ENCODE results near the gene HDAC9. TPM values are rescaled to one million over a fixed set of nuclear protein-coding genes. Genes with fewer than 3 reads are reported as not detected.

The HDAC9 gene
- total RNA-seq, 1 experiment from 2014 or later = 7.7 TPM

GRCh38 chr7:18900236-18900635, 404.7 kb downstream of the HDAC9 start:
- Histone ChIP-seq H3K9me3 (ENCODE audit: control insufficient read depth, low read depth, low read length) (no peaks in the 10 kb centered on the region), H3K4me1 (ENCODE audit: insufficient read depth, low read length) (no peaks in the 10 kb centered on the region; the same call in 1 of the 2 replicates), H3K27me3 (ENCODE audit: insufficient read depth, low read length) (no peaks in the 10 kb centered on the region), H3K79me1 (ENCODE audit: insufficient read depth, low read depth, low read length, poor library complexity, severe bottlenecking) (no peaks in the 10 kb centered on the region), H4K5ac (ENCODE audit: insufficient read length, low read depth, low read length) (no peak overlapping the region), H2BK20ac (ENCODE audit: low read depth, low read length, poor library complexity, severe bottlenecking) (no peak overlapping the region), H4K20me1 (ENCODE audit: control insufficient read depth, insufficient read depth, insufficient read length) (no peaks in the 10 kb centered on the region), H3T11ph (ENCODE audit: low read length) (no peak overlapping the region), H2BK120ac (ENCODE audit: low read depth, low read length, poor library complexity, severe bottlenecking) (no peak overlapping the region), H2AK5ac (ENCODE audit: insufficient read length, low read length) (no peak overlapping the region), H3K23ac (ENCODE audit: insufficient read length, low read depth, low read length) (no peak overlapping the region), H3K27ac (ENCODE audit: insufficient read length, low read depth, low read length) (no peak overlapping the region), H3K4me2 (ENCODE audit: insufficient read depth, insufficient read length, low read length) (no peak overlapping the region), H3K14ac (ENCODE audit: insufficient read depth, low read length) (no peak overlapping the region), H2BK5ac (ENCODE audit: insufficient read length, low read length) (no peak overlapping the region), H3K23me2 (ENCODE audit: insufficient read length, low read depth, low read length, poor library complexity, severe bottlenecking) (no peaks in the 10 kb centered on the region), H4K8ac (replicated peaks; ENCODE audit: insufficient read length, low read depth, low read length) (no peak overlapping the region), H2BK15ac (ENCODE audit: low read depth, low read length) (no peak overlapping the region), H3K56ac (ENCODE audit: insufficient read length, low read depth, low read length) (no peak overlapping the region), H3K79me2 (ENCODE audit: insufficient read depth, low read length) (no peaks in the 10 kb centered on the region), H4K91ac (ENCODE audit: insufficient read length, low read depth, low read length) (no peak overlapping the region), H2BK12ac (ENCODE audit: insufficient read length, low read depth, low read length) (no peak overlapping the region), H3K18ac (ENCODE audit: insufficient read length, low read depth, low read length) (no peak overlapping the region), H2AFZ (ENCODE audit: low read length) (no peak overlapping the region), H3K9ac (ENCODE audit: extremely low read depth, insufficient read length, low read length) (no peak overlapping the region), H3K4ac (ENCODE audit: low read depth, low read length) (no peak overlapping the region)
- no peaks in the 10 kb centered on the region for H3K36me3 Mint-ChIP-seq (ENCODE audit: insufficient read depth in 1 of 3, low read depth in 3 of 3)
- H3K4me3 Mint-ChIP-seq = no peak overlapping the region
- peaks cover 0 to 4% of the 10 kb centered on the region in 2 experiments; a peak in 2 of 4 replicates for H3K4me1 Mint-ChIP-seq
- TF ChIP-seq, protein P1, sequence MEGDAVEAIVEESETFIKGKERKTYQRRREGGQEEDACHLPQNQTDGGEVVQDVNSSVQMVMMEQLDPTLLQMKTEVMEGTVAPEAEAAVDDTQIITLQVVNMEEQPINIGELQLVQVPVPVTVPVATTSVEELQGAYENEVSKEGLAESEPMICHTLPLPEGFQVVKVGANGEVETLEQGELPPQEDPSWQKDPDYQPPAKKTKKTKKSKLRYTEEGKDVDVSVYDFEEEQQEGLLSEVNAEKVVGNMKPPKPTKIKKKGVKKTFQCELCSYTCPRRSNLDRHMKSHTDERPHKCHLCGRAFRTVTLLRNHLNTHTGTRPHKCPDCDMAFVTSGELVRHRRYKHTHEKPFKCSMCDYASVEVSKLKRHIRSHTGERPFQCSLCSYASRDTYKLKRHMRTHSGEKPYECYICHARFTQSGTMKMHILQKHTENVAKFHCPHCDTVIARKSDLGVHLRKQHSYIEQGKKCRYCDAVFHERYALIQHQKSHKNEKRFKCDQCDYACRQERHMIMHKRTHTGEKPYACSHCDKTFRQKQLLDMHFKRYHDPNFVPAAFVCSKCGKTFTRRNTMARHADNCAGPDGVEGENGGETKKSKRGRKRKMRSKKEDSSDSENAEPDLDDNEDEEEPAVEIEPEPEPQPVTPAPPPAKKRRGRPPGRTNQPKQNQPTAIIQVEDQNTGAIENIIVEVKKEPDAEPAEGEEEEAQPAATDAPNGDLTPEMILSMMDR (conservative IDR thresholded peaks at IDR 0.05) = no peak
- WGBS (ENCODE audit: extremely low coverage, insufficient read length, low lambda C conversion rate) = no CpG with 5 or more reads among the region's 3 CpGs
- H3K27ac Mint-ChIP-seq = no peak overlapping the region
- no peaks in the 10 kb centered on the region for H3K27me3 Mint-ChIP-seq (ENCODE audit: low read depth)
- DNase-seq = no peak
- H3K9me3 Mint-ChIP-seq = no peaks in the 10 kb centered on the region

Data from H9 (cell line).